ENCODE measurements around the gene RAD51B. TPM values are rescaled to one million over a fixed set of nuclear protein-coding genes. Genes with fewer than 3 reads are reported as not detected.
A peak's percentile ranks its signal among the peaks of the same experiment; 100 is the strongest.

RAD51B gene
- total and polyA plus RNA-seq, 2 experiments from 2014 or later, result 10.1 to 18.0 TPM

- no peak for DNase-seq (ENCODE audit: low spot score)
- no peaks in the 10 kb centered on the region for H3K36me3 ChIP-seq (replicated peaks; ENCODE audit: insufficient read depth, low read depth)
- H3K9me3 ChIP-seq (ENCODE audit: low read depth), result no peaks in the 10 kb centered on the region
- TF ChIP-seq EZH2phosphoT487 (IDR thresholded peaks at IDR 0.05; ENCODE audit: low read depth, severe bottlenecking, unreplicated experiment), result no peak
- no peak for TF ChIP-seq CTCF (IDR thresholded peaks at IDR 0.05; ENCODE audit: poor library complexity)
- TF ChIP-seq EZH2 (IDR thresholded peaks at IDR 0.05; ENCODE audit: borderline replicate concordance), result no peak
- H3K27me3 ChIP-seq, result no peaks in the 10 kb centered on the region
- no peaks in the 10 kb centered on the region for H4K20me1 ChIP-seq (ENCODE audit: insufficient read depth, poor library complexity, severe bottlenecking)
- no peaks in the 10 kb centered on the region for H3K79me2 ChIP-seq
- no peak overlapping the region for H3K4me2 ChIP-seq
- H3K4me1 ChIP-seq (ENCODE audit: insufficient read depth), result peaks cover 36% of the 10 kb centered on the region
- H3K27ac ChIP-seq, result peak overlapping the region; percentile 85
- no peak overlapping the region for H2AFZ ChIP-seq
- no peaks in the 10 kb centered on the region for H3K9me2 ChIP-seq (replicated peaks; ENCODE audit: insufficient read depth)
- H3K4me3 ChIP-seq, result no peak overlapping the region
Measured at GRCh38 chr14:68233101-68233784, 413.7 kb downstream of the RAD51B start.

- 88% methylated on average over 3 of the region's 3 CpGs for WGBS (ENCODE audit: low lambda C conversion rate, missing lambda C conversion rate)
- Histone ChIP-seq H3K4me3 (no peak overlapping the region), H3K27me3 (no peaks in the 10 kb centered on the region), H3K9me3 (ENCODE audit: low read depth) (no peaks in the 10 kb centered on the region), H3K4me1 (ENCODE audit: insufficient read depth) (peaks cover 38% of the 10 kb centered on the region), H3K79me2 (no peaks in the 10 kb centered on the region), H2AFZ (no peak overlapping the region), H3K27ac (peak overlapping the region; percentile 85), H3K36me3 (replicated peaks; ENCODE audit: insufficient read depth, low read depth) (no peaks in the 10 kb centered on the region), H3K4me2 (no peak overlapping the region), H4K20me1 (ENCODE audit: insufficient read depth, poor library complexity, severe bottlenecking) (no peaks in the 10 kb centered on the region), H3K9me2 (replicated peaks; ENCODE audit: insufficient read depth) (no peaks in the 10 kb centered on the region)
- no peak for DNase-seq (ENCODE audit: low spot score)
- TF ChIP-seq CTCF (IDR thresholded peaks at IDR 0.05; ENCODE audit: poor library complexity) (no peak), EZH2phosphoT487 (IDR thresholded peaks at IDR 0.05; ENCODE audit: low read depth, severe bottlenecking, unreplicated experiment) (no peak), EZH2 (IDR thresholded peaks at IDR 0.05; ENCODE audit: borderline replicate concordance) (no peak)
Measured at GRCh38 chr14:68234101-68234905, 414.7 kb downstream of the RAD51B start.

GRCh38 chr14:68235011-68235410, 415.4 kb downstream of the RAD51B start:
- H3K36me3 ChIP-seq (replicated peaks; ENCODE audit: insufficient read depth, low read depth), result no peaks in the 10 kb centered on the region
- no peak overlapping the region for H3K27ac ChIP-seq
- no peak overlapping the region for H3K4me2 ChIP-seq
- no peaks in the 10 kb centered on the region for H3K27me3 ChIP-seq
- no peak for DNase-seq (ENCODE audit: low spot score)
- H3K79me2 ChIP-seq, result no peaks in the 10 kb centered on the region
- peaks cover 45% of the 10 kb centered on the region for H3K4me1 ChIP-seq (ENCODE audit: insufficient read depth)
- H3K4me3 ChIP-seq, result no peak overlapping the region
- no peaks in the 10 kb centered on the region for H3K9me2 ChIP-seq (replicated peaks; ENCODE audit: insufficient read depth)
- TF ChIP-seq CTCF (IDR thresholded peaks at IDR 0.05; ENCODE audit: poor library complexity) (no peak), EZH2 (IDR thresholded peaks at IDR 0.05; ENCODE audit: borderline replicate concordance) (no peak)
- no peak overlapping the region for H2AFZ ChIP-seq
- H3K9me3 ChIP-seq (ENCODE audit: low read depth), result no peaks in the 10 kb centered on the region
- 66% methylated on average over 3 of the region's 3 CpGs for WGBS (ENCODE audit: low lambda C conversion rate, missing lambda C conversion rate)
- no peaks in the 10 kb centered on the region for H4K20me1 ChIP-seq (ENCODE audit: insufficient read depth, poor library complexity, severe bottlenecking)

Measured in hepatocyte (in vitro differentiated cells).